Measurements from ENCODE around the gene TOB1.

The TOB1 gene

GRCh38 chr17:50909765-50910605 lies 43.8 kb upstream of the TOB1 start:
- DNase-seq (ENCODE audit: extremely low read depth, insufficient read length), result no peak
- Histone ChIP-seq H3K36me3 (ENCODE audit: control insufficient read depth, insufficient read depth, low read length) (no peaks in the 10 kb centered on the region), H3K27me3 (replicated peaks; ENCODE audit: control insufficient read depth, insufficient read depth, low read length) (no peaks in the 10 kb centered on the region), H3K4me3 (replicated peaks; ENCODE audit: low read depth, low read length) (no peak overlapping the region)
- TF ChIP-seq CTCF (IDR thresholded peaks at IDR 0.05; ENCODE audit: insufficient read depth, low read length, poor library complexity, severe bottlenecking), result no peak

- no peak for TF ChIP-seq CTCF (IDR thresholded peaks at IDR 0.05; ENCODE audit: insufficient read depth, low read length, poor library complexity, severe bottlenecking)
- Histone ChIP-seq H3K36me3 (ENCODE audit: control insufficient read depth, insufficient read depth, low read length) (no peaks in the 10 kb centered on the region), H3K27me3 (replicated peaks; ENCODE audit: control insufficient read depth, insufficient read depth, low read length) (no peaks in the 10 kb centered on the region), H3K4me3 (replicated peaks; ENCODE audit: low read depth, low read length) (no peak overlapping the region)
- no peak for DNase-seq (ENCODE audit: extremely low read depth, insufficient read length)
Observed at GRCh38 chr17:50908860-50909764, 43.0 kb upstream of the TOB1 start.

- Histone ChIP-seq H3K4me3 (replicated peaks; ENCODE audit: low read depth, low read length) (no peak overlapping the region), H3K36me3 (ENCODE audit: control insufficient read depth, insufficient read depth, low read length) (no peaks in the 10 kb centered on the region), H3K27me3 (replicated peaks; ENCODE audit: control insufficient read depth, insufficient read depth, low read length) (no peaks in the 10 kb centered on the region)
- no peak for TF ChIP-seq CTCF (IDR thresholded peaks at IDR 0.05; ENCODE audit: insufficient read depth, low read length, poor library complexity, severe bottlenecking)
- no peak for DNase-seq (ENCODE audit: extremely low read depth, insufficient read length)
Observed at GRCh38 chr17:50908140-50908859, 42.1 kb upstream of the TOB1 start.

GRCh38 chr17:50906443-50906842 lies 40.3 kb upstream of the TOB1 start:
- Histone ChIP-seq H3K36me3 (ENCODE audit: control insufficient read depth, insufficient read depth, low read length) (no peaks in the 10 kb centered on the region), H3K4me3 (replicated peaks; ENCODE audit: low read depth, low read length) (no peak overlapping the region), H3K27me3 (replicated peaks; ENCODE audit: control insufficient read depth, insufficient read depth, low read length) (no peaks in the 10 kb centered on the region)
- no peak for DNase-seq (ENCODE audit: extremely low read depth, insufficient read length)
- no peak for TF ChIP-seq CTCF (IDR thresholded peaks at IDR 0.05; ENCODE audit: insufficient read depth, low read length, poor library complexity, severe bottlenecking)

- TF ChIP-seq CTCF (IDR thresholded peaks at IDR 0.05; ENCODE audit: insufficient read depth, low read length, poor library complexity, severe bottlenecking), result no peak
- H3K36me3 ChIP-seq (ENCODE audit: control insufficient read depth, insufficient read depth, low read length), result no peaks in the 10 kb centered on the region
- DNase-seq (ENCODE audit: extremely low read depth, insufficient read length), result no peak
- H3K4me3 ChIP-seq (replicated peaks; ENCODE audit: low read depth, low read length), result no peak overlapping the region
- H3K27me3 ChIP-seq (replicated peaks; ENCODE audit: control insufficient read depth, insufficient read depth, low read length), result no peaks in the 10 kb centered on the region
Observed at GRCh38 chr17:50905460-50905803, 39.3 kb upstream of the TOB1 start.
